NK-92 (cell line): ENCODE results near the gene CACNA1A.
"Not testable (repeated sequence)": the region's sequence is repeated elsewhere in the genome, so short reads cannot be mapped to it uniquely, and the experiment has no call there.

Experiments used
- DNase-seq: peaks from one replicate; lab custom pipeline; 2025; ENCODE audit not compliant: unreplicated experiment; lab: John Stamatoyannopoulos, UW

The CACNA1A gene

DNA sequence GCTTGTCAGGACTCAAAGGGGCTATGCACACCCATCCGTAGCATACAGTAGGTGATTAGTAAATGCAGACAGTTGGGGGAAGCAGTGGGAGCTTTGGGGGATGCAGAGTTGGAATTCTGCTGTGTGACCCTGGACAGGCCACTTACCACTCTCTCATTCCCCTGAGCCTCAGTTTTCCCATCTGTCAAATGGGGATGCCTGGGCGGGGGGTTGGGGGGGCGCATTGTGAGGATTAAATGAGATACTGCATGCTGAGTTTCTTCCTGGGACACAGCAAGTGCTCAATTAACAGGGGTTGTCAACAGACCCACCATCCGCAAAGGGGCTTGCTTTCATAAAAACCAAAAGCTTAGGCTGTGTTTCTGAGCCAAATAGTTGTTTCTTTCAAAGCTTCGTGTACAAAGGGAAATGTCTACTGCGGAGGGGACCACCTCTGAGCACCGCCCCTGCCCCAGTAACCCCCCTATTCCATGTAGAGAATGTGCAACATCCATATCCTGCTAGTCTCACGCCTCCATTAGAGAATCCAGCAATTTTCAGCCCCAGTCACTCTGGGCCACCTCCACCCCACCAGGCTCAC is 223.7 kb downstream of the CACNA1A start:
- no peak for DNase-seq

DNA sequence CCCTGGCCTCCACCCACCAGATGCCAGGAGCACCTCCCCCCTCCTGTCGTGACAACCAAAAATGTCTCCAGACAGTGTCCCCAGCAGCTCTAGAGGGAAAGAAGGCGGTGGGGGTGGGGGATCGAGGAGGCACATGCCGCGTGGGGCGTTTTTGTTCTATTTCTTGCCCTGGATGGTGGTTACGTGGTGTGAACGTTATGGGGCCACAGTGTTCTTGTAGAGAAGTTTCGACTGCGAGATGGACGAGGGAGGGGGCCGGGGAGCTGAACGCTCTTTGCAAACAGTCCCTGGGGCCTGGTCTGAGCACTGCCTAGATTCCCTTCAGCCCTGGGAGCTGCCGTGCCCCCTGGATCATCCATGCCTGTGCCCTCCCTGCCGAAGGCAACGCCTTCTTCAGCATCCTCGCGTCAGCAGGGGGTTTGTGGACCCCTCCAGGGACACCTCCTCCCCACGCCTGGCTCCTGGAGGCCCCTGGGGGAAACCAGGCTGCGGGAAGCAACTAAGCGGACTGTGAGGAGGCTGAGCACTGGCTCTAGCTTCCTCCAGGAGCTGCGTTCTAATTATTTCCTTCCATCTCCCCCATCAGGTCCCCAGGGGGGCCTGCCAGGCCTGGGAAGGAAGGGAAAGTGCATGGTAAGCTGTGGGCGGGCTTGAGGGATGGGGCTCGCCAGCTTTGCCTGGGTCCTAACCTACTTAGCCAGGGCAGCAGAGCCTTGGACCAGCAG is 224.6 kb downstream of the CACNA1A start:
- DNase-seq, result no peak

DNA sequence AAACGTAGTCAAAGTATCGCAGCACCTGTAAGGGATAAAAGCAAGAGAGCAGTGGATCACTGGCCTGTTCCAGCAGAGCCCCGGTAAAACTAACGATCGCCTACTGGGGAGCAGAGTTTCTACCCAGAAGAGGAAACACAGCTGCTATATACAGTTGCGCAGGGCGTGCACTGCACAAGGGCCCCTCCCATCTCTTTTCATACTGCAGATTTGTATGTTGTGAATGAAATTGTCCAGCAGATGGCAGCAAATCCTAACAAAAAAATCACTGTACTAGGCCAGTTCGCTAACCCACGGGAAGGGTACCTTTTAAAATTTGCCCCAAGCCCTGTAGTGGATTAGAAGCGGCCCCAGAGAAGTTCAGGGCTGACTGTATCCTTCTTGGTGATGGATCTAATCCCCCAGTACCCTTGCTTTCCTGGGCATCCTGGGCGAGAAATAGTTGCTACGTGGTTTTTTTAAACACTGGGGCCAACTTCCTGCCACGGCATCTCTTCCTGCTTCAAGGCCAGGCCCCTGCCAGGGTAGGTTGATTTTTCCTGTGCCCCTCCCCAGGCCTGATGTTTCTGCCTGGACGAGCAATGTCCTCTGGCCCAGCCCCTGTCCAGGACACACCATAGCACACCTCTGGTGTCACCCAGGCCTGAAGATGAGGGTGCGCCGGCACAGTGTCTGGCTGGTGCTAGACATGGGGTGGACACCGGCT is 229.0 kb downstream of the CACNA1A start:
- DNase-seq, result no peak

DNA sequence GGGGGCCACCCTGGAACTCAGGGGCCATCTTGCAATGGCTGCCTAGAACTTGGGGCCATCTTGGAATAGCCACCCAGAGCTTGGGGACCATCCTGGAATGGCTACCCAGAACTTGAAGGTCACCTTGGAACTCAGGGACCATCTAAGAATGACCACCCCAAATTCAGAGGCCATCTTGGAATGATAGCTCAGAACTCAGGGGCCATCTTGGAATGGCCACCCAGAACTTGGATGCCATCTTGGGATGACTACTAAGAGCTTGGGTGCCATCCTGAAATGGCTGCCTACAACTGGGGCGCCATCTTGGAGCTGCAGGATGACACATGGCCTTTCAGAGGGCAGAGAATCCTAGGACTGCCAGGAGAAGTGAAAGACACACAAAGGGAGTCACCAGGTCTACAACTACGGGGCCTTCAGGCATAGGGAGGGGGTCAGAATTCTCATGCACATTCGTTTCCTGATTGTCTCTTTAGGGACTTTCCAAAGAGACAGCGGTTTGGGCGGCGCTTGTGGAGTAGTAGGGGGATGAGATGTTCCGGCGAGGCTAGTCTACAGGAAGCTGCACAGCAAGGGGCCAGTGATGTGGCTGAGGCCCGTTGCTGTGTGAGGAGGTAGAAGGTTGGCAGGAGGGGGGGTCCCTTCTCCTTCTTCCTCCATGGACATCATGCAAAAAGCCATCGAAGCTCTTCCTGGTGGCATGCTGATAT is 231.1 kb downstream of the CACNA1A start:
- no peak for DNase-seq

DNA sequence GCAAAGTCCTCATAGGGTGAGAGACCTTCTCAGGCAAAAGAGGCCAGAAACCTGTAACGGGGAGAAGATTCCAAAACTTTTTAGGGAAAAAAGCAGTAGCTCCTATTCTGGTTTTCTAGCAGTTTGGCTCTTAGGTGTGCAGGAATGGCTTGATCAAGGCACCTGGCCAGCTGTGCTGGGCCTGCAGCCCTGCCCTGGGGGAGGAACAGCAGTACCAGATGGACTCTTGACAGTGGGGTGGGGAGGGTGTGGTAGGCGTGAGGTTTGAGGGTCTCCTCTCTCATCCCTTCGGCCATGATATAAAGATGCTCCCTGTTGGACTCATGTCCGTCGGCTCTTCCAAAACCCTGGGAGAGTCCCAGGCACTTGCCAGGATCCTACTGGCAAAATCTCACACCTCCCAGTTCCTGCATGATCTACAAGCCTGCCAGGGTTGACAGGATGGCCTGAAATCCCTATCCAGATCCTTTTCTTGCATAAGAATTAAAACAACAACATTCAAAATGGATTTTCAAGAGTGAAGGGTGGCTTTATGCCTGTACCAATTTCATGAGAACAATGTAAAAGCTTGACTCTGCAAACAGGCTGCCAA is 235.7 kb downstream of the CACNA1A start:
- no peak for DNase-seq

DNA sequence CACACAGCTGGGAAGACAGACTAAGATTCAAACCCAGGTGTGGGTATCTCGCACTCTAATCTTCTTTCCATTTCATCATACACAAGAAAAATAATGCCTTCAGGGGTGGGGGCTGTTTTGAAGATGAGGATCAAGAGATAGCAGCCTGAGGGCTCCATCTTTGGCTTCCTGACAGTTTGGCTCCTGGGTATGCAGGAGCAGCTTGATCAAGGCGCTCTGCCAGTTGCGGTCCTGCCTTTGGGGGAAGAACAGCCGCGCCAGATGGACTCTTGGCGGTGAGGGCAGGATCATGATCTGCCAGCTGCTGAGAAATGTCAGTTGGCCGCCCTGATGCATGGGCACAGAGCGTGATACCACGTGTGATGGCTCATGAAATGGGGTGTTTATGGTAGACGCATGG is 236.9 kb downstream of the CACNA1A start:
- no peak for DNase-seq

DNA sequence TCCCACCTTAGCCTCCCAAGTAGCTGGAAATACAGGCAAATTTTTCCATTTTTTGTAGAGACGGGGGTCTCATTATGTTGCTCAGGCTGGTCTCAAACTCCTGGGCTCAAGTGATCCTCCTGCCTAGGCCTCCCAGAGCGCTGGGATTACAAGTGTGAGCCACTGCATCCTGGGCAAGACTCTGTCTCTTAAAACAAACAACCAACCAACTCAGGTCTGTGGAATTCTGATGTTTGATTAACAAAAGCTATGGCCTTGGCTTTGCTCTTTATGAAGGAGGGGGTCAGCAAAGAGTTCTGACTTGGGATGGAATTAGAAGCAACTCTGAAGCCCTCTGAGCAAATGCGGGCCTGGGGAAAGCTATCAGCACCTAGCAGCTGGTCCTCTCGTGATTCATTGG is 238.4 kb downstream of the CACNA1A start:
- DNase-seq, result no peak

DNA sequence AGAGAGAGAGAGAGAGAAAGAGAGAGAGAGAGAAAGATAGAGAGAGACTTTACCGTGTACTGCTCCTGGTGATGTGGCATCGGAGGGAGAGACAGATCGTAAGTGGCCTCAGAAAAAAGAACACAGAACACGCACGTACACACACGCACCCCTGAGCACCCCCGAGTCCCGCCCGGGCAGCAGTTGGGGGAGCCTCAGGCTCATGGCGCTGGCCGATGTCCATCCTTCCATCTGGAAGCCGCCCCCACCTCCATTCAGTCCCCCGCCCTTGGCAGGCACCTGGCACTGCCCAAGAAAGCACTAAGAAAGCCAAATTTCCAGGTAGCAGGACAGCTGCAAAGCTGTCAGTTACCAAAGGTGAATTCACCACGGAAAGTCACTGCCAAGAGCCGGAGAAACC is 239.1 kb downstream of the CACNA1A start:
- DNase-seq, result no peak

DNA sequence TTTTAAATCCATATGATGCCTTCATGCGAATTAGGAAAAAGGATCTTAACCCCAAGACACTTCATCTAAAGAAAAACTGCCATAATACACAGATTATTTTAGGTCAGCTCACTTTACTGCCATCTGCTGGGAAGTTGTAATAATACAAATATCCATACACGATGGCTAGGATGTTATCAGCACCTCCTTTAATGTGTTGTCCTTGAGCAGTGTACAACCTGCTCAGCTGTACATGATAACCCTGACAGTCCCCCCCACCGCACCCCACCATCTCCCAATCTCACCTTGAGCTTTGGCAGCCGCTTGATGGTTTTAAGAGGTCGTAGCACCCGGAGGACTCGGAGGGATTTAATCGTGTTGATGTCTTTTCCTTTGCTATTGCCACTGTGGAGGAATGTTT is 243.8 kb downstream of the CACNA1A start:
- no peak for DNase-seq

DNA sequence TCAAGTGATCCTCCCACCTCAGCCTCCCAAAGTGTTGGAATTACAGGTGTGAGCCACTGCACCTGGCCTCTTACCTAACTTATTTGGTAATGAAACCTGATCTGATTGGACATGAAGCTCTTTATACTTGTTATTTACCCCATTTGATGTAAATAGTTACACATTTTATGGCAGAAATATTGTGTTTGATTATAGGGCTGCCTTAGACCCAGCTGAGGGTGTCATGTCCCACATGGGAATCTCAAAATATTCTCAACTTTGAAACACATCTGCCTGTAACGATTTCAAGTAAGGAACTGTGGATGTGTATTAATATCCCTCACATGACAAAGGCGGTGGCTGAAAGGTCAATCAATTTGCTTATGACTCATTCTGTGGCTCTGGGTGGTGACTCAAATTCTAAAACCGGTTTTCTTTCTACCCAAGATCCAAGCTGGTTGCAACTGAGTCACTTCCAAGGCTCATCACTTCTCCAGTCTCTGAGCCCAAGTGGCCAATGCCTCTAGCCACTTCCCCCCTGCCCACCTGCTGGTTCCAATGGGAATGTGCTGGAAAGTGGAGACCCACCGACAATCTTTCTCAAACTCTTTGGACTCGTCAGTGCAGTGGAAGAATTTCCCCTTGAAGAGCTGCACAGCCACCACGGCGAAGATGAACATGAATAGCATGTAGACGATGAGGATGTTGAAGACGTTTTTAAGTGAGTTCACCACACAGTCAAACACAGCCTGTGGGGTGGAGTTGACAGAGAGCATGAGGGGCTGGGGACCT is 245.2 kb downstream of the CACNA1A start:
- no peak for DNase-seq

DNA sequence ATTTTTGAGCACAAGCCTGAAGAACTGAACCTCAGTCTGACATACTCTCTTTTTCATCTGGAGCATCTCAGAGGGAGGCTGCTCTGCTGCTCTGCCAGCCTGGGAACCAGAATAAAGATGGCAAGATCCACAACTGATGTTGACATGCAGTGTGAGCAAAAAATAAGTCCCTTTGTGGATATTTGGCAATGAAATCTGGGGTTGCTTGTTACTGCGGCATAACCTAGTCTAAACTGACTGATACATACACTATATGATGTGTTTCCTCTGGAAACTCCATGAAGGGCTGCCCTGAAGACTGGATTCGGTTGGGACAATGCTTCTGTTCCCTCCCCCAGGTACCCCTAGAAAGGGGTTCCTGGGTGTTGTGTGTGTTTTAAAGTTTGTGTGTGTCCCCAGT is 249.4 kb downstream of the CACNA1A start:
- DNase-seq, result no peak

DNA sequence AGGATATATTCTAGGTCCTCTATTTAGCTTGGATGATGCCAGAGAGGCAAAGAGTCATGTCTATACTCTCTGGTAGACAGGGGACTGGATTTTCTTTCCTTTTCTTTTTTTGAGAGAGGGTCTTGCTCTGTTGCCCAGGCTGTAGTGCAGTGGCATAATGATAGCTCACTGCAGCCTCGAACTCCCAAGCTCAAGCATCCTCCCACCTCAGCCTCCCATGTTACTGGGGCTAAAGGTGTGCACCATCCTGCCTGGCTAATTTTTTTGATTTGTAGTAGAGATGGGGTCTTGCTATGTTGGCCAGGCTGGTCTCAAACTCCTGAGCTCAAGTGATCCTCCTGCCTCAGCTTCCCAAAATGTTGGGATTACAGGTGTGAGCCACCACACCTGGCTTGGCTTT is 249.9 kb downstream of the CACNA1A start:
- not testable (repeated sequence) for DNase-seq

DNA sequence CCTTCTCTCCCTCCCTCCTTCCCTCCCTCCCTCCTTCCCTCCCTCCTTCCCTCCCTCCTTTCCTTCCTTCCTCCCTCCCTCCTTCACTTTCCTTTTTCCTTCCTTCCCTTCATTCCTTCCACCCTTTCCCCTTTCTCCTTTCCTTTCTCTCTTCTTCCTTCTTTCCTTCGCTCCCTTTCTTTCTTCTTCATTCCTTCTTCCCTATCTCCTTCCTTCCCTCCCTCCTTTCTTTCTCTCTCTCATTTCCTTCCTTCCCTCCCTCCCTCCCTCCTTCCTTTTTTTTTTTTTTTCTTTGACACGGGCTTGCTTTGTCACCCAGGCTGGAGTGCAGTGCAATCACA is 250.6 kb downstream of the CACNA1A start:
- no peak for DNase-seq

DNA sequence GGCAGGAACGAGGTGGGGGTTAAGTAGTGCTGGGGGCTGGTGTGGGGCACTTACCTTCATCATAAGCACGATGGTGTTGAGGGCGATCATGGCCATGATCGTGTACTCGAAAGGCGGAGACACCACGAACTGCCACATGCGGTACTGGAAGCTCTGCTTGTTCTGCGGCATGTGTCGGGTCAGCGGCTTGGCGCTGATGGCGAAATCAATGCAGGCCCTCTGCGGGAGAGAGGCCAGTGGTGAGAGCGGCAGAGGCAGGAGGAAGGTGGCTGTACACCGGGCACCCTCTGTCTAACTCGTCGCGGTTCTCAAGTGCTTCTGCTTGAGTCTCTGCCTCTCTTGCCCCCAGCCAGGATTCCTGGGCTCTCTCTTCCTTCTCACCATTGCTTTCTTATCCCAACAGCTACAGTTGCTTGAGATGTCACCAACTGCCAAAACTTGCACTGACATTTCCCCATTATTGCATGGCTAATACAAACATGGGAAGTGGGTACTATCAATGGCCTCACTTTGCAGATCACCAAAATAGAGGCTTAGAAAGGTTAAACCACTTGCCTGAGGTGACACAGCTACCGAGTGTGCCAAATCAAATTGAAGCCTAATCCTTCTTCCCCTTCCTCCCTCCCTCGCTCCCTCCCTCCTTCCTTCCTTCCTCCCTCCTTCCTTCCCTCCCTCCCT is 251.1 kb downstream of the CACNA1A start:
- DNase-seq, result no peak

DNA sequence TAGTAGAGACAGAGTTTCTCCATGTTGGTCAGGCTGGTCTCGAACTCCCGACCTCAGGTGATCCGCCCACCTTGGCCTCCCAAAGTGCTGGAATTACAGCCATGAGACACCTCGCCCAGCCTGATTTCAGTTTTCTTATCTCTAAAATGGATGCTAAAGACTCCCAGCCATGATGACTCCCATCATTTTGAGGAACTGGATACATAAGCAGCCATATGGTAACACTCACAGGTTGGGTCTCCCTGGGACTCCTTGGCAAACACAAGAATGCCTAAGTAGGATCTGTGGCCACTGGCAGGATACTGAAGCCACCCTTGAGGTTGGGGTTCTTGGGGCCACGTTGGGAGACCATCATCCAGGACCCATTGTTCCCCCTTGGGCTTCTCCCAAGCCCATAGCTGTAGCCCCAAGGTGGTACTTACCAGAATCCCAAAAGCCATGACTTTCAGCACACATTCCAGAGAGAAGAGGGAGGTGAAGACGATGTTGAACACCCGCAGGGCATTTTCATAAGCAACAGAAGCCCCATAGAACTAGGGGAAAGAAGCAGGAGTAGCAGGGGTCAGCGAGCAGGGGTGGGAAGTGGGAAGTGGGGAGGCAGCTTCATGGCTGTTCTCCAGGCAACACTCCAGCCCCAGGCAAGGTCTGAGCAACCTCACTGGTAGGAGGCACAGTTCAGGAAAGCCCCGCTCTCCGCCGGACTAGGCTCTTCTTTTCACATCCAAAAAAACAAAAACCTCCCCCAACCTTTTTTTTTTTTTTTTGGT is 253.5 kb downstream of the CACNA1A start:
- no peak for DNase-seq

DNA sequence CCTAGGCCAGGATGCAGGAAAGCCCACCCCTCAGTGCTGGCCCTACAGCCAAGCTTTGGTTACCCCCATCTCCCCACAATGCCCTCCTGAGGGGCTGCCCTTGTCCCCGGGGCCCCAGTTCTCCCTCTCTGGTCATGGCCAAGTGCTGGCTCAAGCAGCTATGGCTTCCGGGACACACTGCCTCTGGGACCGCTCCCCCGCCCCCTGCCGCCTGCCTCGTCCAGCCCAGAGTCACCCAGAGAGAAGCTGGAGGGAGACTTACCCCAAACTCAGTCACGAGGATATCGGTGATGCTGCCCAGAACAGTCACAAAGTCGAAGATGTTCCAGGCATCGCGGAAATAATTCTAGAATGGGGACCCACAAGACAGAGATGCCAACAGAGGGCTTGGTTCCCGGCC is 261.4 kb downstream of the CACNA1A start:
- no peak for DNase-seq

DNA sequence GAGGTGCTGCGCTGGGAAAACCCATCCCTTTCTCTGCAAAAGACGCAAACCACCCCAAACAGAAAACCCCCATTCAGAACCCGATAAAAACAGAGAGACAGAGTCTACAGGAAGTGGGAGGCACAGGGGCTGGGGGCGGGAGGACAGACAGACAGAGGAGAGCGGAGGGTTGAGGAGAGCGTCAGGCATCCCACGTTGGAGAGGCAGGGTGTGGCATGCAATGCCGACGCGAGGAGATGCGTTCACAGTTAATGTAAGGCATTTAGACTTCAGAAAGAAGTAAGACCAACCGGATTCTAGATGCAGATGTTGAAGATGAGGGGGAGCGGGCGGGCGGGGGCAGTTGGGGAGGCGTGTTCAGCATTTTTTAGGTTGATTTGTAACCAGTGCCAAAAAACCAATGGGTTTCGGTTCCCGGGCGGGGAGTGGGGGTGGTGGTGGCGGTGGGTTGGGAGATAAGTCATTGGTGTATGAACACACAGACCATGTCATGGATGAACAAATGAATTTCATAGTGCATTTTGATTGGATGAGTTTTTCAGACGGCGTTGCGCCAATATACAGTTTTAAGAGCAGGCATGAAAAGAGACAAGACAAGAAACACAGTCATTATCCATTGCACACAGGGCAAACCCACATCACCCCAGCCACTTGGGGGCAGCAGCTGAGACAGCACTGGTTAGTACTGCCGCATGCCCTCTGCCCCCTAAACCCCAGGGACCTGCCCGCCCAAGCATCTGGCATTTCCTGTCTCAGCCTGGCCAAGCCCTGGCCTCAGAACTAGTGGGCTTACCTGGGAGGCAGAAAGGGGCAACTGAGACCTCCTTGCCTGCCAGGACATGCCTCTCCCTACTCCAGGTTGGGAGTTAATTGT is 264.8 kb downstream of the CACNA1A start:
- DNase-seq, result no peak

DNA sequence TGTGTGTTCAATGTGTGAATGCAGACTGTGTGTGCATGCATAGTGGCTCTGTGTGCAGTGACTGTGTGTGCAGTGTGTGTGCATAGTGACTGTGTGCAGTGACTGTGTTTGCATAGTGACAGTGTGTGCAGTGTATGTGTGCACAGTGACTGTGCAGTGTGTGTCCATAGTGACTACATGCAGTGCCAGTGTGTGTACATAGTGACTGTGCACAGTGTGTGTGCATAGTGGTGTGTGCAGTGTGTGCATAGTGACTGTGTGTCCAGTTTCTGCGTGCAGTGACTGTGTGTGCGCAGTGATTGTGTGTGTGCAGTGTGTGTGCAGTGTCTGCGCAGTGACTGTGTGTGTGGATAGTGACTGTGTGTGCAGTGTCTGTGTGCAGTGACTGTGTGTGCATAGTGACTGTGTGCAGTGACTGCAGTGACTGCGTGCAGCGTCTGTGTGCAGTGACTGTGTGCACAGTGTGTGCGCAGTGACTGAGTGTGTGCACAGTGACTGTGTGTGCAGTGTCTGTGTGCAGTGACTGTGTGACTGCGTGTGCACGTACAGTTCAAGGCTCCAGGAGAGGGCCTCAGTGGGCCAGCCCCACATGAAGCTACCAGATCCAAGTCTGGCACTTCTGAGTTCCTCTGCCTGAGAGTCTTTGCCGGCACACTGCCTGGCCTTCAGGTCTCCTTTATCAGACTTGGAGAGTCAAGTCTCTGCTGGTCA is 265.8 kb downstream of the CACNA1A start:
- DNase-seq, result no peak
